Dermis microvascular lymphatic vessel endothelial cell (primary cell): ENCODE data around the gene ADAM22. TPM values are rescaled to one million over a fixed set of nuclear protein-coding genes. Genes with fewer than 3 reads are reported as not detected.
A peak's percentile ranks its signal among the peaks of the same experiment; 100 is the strongest.
"Not testable (repeated sequence)": the region's sequence is repeated elsewhere in the genome, so short reads cannot be mapped to it uniquely, and the experiment has no call there.

Experiments
- DNase-seq, 2 donors: peaks; one replicate each; pipeline versions ENCODE4 v3.0.0 to v3.0.0-alpha.2; 2010; ENCODE audit warnings: low read depth in 2 of 2
- total RNA-seq: library from RNA; depleted of rRNA; stranded (reverse); fragments of >200 nt; gene quantifications from 2 replicates; pipeline ENCODE4 v1.2.1, GENCODE V29; 2014

ADAM22 gene
- 0.26 and 0.38 TPM in 2 replicates for total RNA-seq

DNA sequence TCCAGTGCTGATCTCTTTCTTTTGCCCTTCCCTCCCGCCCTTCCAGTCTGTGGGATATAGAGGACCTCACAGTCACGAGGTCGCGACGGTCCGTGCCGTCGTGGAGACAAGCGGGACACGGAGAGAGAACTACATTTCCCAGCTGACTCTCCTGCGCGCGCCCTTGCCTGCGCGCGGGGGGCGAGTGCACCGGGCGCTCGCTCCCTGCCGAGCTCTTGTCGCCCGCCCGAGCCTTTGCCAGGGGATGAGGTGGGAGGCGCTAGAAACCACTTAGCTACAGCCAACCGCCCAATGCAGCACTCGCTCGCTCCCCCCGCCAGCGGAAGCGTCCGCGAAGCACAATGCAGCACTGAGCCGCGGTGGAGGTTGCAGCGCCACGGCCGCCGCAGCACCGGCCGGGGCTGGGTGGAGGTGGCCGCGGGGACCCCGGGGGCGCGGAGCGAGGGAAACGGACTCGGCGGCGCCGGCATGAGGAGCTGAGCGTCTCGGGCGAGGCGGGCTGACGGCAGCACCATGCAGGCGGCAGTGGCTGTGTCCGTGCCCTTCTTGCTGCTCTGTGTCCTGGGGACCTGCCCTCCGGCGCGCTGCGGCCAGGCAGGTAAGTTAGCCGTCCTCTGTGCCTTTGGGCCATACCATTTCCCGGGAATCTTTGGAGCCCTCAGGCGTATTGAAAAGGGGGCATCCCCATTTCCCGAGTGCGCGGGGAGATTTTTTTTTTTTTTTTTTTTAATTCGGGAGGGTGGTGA, at the start of gene ADAM22:
Gene ADAM22, plus strand, starts transcription at position 299 of the 746 bp plus-strand sequence. Its CDS starts 215 bp downstream, at position 514.
- DNase-seq = peak; percentile 76 to 91

- no peak for DNase-seq
Observed at GRCh38 chr7:87885018-87885417, 49.0 kb upstream of the ADAM22 start.

DNA sequence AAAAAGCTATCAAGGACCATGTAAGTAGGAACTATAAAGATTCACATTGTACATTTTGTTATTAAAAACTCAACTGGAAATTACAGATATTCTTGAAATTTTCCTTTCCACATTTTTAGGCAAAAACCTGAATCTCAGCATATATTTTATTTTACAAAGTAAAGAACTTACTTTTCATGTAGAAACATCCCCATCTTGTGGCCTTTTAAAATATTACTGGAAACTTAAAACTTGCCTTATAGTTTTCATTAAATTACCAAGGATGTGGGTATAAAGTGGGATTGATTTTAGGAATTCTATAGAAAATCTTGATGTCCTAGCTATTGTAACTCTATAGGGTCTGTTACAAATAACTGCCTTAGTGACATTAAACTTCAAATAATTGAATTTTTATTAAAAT, 47.2 kb upstream of the ADAM22 start:
- peak; percentile 36 to 52 for DNase-seq

GRCh38 chr7:87895363-87895762, 38.7 kb upstream of the ADAM22 start:
- DNase-seq = no peak

- DNase-seq = no peak
Observed at GRCh38 chr7:87899255-87899654, 34.8 kb upstream of the ADAM22 start.

- DNase-seq = not testable (repeated sequence)
Observed at GRCh38 chr7:87907136-87907906, 26.7 kb upstream of the ADAM22 start.

- not testable (repeated sequence) for DNase-seq
Observed at GRCh38 chr7:87908814-87909213, 25.2 kb upstream of the ADAM22 start.

DNA sequence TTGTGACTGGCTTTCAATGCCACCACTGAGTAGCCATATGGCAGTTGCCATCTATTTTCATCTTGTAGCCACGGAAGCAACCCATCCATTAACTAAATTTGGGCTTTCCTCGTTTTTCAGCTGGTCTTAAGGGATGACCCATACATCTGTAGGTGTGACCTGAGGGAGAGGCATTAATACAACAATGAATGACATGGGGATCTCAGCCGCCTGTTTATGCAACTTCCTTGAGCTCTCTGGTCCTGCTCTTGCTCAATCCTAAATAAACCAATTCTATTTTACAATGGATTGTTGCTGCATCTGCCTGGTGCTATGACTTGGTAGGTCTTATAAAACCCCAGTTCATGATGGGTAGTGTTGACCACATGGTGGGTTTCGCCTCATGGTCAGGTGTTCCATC, 21.9 kb upstream of the ADAM22 start:
- DNase-seq = no peak

DNA sequence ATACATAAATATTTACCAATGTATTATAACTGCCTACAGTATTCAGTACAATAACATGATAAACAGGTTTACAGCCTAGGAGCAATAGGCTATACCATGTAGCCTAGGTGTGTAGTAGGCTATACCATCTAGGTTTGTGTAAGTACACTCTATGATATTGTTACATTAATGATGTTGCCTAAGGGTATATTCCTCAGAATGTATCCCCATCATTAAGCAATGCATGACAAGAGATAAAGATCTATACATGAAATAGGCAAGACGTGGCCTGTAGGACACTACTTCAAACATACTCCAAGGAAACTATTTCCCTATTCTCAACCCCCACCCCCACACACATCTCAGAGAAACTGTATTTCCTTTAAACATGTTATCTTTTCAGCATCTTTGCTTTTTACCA, 15.3 kb upstream of the ADAM22 start:
- DNase-seq = no peak

- no peak for DNase-seq
Observed at GRCh38 chr7:87919875-87920274, 14.2 kb upstream of the ADAM22 start.

GRCh38 chr7:87920578-87920977, 13.5 kb upstream of the ADAM22 start:
- no peak for DNase-seq

GRCh38 chr7:87922759-87923395, 11.2 kb upstream of the ADAM22 start:
- not testable (repeated sequence) for DNase-seq

GRCh38 chr7:87926581-87927461, 7.2 kb upstream of the ADAM22 start:
- DNase-seq = no peak

DNA sequence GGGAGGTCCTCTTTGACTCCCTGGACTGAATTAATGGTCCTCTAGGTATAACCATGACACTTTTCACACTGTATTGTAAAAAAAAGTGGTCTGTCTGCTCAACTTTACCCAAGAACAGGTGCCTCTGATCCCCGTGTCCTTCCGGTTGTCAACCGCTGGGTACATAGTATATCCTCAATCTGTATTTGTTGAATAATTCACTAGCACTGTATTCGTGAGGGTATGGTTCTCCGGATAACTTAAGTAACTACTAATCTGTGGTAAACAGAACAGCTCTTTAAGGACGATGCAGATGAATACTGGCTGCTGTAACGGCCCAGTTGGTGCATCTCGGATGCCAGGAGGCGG, 472 bp upstream of the ADAM22 start:
- DNase-seq = no peak

- DNase-seq = peak in 1 of 2 donors; percentile 9
Observed at GRCh38 chr7:87934699-87935383, 790 bp downstream of the ADAM22 start.

DNA sequence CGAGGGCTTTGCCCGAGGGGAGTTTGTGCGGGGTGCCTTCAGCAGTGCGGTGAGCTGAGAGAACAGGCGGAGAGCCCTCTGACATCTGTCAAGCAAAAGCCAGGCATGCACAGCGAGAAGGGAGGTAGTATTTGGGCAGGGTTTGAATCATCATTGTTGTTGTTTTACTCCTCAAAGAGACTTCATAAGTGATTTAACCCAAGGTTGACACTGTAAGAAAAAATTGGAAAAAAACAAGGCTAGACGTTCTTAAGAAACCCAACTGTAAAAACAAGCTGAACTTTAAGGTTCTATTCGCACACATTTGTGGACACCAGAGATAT, 1.3 kb downstream of the ADAM22 start:
- DNase-seq = no peak

DNA sequence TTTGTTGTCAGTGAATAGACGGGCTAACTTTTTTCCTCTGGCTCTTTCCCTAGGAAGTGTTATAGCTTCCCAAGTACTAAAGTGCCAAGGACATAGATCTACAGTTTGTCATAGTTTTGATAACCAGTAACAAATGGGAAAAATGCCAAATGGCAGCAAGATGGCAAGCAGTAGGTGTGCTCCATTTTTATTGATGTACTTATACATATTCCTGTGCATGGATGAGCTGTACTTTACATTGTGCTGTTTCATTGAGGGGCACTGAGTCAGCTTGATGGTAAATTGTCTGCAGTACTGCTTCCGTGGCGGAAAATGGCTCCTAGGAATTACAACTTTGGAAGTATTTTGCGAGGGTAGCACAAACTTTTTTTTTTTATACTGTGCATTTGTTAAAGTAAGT, 7.1 kb downstream of the ADAM22 start:
- DNase-seq = no peak

- DNase-seq = no peak
Observed at GRCh38 chr7:87944547-87944946, 10.5 kb downstream of the ADAM22 start.

- not testable (repeated sequence) for DNase-seq
Observed at GRCh38 chr7:87945926-87946325, 11.9 kb downstream of the ADAM22 start.

- no peak for DNase-seq
Observed at GRCh38 chr7:87948371-87948770, 14.3 kb downstream of the ADAM22 start.

- DNase-seq = no peak
Observed at GRCh38 chr7:87959336-87959735, 25.3 kb downstream of the ADAM22 start.
